GM21576 (cell line): Measurements from ENCODE around the gene FN3K.

Experiments used
- ATAC-seq: cut with Tn5 transposase; IDR thresholded peaks from one replicate; pipeline ENCODE4 v1.9.1; 2021; ENCODE audit warnings: mild to moderate bottlenecking, moderate library complexity; ENCODE audit not compliant: unreplicated experiment

Gene FN3K

DNA sequence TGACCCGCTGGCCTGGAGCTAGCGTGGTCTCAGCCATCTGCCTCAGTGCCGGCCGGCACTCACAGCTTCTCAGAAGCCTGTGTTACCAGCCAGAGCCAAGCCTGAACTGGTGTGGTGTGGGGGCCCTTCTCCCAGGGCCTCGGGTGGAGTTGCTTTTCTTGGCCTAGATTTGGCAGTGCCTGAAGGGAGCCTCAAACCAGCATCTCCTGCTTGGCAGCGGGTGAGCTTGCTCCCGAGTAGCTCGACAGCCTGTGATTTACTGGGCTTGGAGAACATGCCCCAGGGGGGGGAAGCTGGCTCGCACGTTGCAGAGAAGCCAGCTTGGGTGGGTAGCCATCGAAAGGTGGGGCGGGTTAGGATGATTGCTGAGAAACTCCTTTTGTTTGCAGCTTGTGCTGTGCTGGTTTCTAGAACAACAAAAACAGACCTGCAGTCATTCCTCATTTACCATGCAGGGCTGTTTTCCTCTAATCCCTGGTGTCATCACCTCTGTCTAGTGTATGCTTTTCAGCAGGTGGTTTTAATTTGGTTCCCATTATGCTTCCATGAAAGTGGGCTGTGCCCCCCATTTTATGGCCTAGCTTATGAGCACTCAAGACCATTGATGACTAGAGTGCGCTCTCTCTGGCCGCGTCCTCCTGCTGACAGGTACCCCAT lies 58.7 kb downstream of the FN3K start:
- ATAC-seq, result no peak

DNA sequence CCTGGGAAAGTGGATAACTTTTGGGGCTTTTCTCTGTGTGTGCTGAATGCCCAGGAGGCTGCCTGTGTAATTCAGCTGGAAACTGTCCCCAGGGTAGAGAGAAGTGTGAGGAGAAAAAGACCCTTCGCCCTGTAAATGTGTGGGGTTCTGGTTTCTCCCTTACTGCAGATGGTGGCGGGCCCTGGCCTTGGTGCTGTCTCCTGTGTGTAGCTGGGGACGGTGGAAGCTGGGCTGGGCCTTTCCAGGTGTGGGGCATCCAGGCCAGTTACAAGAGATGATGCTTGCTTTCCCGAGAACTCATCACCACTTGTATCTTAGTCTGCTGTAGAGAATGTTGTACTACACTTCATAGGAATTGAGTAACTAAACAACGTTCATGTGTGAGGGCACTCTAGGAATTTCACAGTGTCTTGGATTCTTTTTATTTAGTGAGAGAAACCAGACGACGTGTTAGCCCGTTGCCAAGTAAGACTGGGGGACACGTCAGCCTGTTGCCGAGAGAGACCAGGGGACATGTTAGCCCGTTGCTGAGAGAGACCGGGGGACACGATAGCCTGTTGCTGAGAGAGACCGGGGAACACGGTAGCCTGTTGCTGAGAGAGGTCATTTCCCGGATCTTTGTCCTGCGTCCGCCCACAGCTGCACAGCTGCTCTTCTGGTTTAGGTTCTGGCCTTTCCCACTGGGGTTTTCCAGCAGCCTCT lies 59.5 kb downstream of the FN3K start:
- no peak for ATAC-seq

DNA sequence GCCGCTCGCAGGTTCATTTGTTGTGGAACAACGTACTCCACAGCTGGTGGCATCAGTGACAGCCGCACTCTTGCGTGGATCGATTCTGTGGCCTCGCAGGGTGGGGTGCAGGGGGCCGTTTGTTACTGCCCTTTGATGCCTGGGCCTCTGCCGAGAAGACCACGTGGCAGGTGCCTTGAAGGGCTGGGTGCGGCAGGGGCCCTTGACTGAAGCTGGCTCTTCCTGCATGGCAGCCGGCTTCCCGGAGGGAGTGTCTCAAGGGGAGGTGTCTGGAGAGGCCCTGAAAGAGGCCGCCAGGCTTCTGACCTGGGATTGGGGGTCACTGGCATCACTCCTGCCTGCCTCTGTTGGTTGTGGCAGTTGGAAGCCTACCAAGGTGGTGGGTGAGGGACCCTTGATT lies 60.2 kb downstream of the FN3K start:
- ATAC-seq, result no peak

DNA sequence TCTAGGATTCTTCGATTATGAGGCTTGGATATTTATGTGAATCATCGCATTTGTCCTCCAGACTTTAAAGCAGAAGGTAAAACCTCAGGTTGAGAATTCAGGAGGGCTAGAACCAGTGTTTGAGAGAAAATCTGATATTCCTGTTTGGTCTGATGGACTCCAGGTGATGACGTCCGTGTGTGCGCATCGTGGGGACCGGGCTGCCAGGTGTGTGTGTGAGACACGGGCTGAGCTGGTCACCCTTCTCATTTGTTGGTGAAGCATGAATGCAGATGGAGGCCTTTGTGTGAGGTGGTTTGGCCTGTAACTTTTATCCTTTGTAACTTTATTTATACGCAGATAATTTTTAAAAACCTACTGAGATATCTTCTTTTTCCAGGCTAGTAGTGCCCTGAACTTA lies 61.6 kb downstream of the FN3K start:
- no peak for ATAC-seq

DNA sequence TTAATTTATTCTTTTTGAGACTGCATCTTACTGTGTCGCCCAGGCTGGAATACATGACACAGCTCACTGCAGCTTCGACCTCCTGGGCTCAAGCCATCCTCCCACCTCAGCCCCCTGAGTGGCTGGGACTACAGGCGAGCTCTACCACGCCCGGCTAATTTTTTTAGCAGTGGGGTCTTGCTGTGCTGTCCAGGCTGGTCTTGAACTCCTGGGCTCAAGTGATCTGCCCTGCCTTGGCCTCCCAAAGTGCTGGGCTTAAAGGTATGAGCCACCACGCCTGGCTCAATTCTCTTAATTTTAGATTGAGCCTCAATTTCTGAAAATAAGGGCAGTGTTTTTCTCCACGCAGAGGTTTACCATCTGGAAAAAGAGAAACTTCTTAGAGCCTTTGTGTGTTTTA lies 63.3 kb downstream of the FN3K start:
- no peak for ATAC-seq

DNA sequence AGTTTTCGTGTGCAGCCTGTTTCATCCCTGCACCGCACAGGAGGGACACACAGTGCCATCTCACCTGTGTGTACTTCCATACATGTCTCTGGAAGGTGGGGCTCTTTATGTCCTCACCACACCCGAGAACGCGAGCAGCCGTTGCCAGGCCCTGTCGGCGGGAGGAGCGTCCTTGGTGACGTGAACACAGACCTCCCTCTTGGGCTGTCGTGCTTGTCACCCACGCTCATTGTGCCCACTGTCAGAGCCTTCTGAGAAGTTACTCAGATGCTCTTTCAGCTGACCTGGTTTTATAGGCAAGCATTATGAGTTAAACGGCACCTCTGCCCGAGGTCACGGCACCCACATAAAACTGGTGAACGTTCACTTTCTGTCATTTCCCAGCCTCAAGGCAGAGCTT lies 64.2 kb downstream of the FN3K start:
- no peak for ATAC-seq
